ENCODE results near the gene NUMBL. TPM values are rescaled to one million over a fixed set of nuclear protein-coding genes. Genes with fewer than 3 reads are reported as not detected.
"Not testable (repeated sequence)": the region's sequence is repeated elsewhere in the genome, so short reads cannot be mapped to it uniquely, and the experiment has no call there.

The NUMBL gene
- total RNA-seq, 4 donors from 2014 or later: 5.5 to 16.7 (median 14.1) TPM

GRCh38 chr19:40735013-40735771 is 44.7 kb upstream of the NUMBL start:
- ATAC-seq: no peak
- H3K4me3 ChIP-seq: no peak overlapping the region
- TF ChIP-seq, protein P1, sequence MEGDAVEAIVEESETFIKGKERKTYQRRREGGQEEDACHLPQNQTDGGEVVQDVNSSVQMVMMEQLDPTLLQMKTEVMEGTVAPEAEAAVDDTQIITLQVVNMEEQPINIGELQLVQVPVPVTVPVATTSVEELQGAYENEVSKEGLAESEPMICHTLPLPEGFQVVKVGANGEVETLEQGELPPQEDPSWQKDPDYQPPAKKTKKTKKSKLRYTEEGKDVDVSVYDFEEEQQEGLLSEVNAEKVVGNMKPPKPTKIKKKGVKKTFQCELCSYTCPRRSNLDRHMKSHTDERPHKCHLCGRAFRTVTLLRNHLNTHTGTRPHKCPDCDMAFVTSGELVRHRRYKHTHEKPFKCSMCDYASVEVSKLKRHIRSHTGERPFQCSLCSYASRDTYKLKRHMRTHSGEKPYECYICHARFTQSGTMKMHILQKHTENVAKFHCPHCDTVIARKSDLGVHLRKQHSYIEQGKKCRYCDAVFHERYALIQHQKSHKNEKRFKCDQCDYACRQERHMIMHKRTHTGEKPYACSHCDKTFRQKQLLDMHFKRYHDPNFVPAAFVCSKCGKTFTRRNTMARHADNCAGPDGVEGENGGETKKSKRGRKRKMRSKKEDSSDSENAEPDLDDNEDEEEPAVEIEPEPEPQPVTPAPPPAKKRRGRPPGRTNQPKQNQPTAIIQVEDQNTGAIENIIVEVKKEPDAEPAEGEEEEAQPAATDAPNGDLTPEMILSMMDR (IDR thresholded peaks at IDR 0.05 in 4 of 5, conservative IDR thresholded peaks at IDR 0.05 in 1 of 5): no peak
- TF ChIP-seq POLR2A (IDR thresholded peaks at IDR 0.05): no peak
- H3K36me3 ChIP-seq: peaks cover 0 to 95% of the 10 kb centered on the region in 2 donors
- intact Hi-C loops (cut with DNase I; ENCODE audit: low total_unique reads) (no loop called here), in situ Hi-C loops (cut with MboI; ENCODE audit: low sequenced_read_pairs in 4 of 4) (no loop called here)
- no peaks in the 10 kb centered on the region for H3K27me3 ChIP-seq
- H3K9me3 ChIP-seq: no peaks in the 10 kb centered on the region
- peaks cover under 1 to 3% of the 10 kb centered on the region in 2 donors for H3K4me1 ChIP-seq
- DNase-seq: no peak
- H3K27ac ChIP-seq: no peak overlapping the region

GRCh38 chr19:40733149-40733548 is 42.7 kb upstream of the NUMBL start:
- intact Hi-C loops (cut with DNase I; ENCODE audit: low total_unique reads) (no loop called here), in situ Hi-C loops (cut with MboI; ENCODE audit: low sequenced_read_pairs in 4 of 4) (no loop called here)
- H3K4me1 ChIP-seq: no peaks in the 10 kb centered on the region
- DNase-seq (no peak), ATAC-seq (no peak)
- no peaks in the 10 kb centered on the region for H3K9me3 ChIP-seq
- no peak overlapping the region for H3K27ac ChIP-seq
- no peak for TF ChIP-seq POLR2A (IDR thresholded peaks at IDR 0.05)
- TF ChIP-seq, protein P1 (IDR thresholded peaks at IDR 0.05 in 4 of 5, conservative IDR thresholded peaks at IDR 0.05 in 1 of 5): no peak
- no peaks in the 10 kb centered on the region for H3K27me3 ChIP-seq
- H3K36me3 ChIP-seq: peaks cover 0 to 97% of the 10 kb centered on the region in 2 donors
- H3K4me3 ChIP-seq: no peak overlapping the region

DNA sequence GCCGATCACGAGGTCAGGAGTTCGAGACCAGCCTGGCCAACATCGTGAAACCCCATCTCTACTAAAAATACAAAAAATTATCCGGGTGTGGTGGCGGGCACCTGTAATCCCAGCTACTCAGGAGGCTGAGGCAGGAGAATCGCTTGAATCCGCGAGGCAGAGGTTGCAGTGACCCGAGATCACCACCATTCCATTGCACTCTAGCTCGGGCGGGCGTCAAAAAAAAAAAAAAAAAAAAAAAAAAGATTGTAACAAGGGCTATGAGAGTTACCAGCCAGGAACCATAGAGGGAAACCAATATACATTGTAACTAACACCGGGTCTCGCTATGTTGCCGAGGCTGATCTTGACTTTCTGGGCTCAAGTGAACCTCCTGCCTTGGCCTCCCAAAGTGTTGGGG is 41.9 kb upstream of the NUMBL start:
- H3K27ac ChIP-seq; H3K27me3 ChIP-seq; H3K9me3 ChIP-seq; H3K4me1 ChIP-seq; ATAC-seq; intact Hi-C loops (cut with DNase I; ENCODE audit: low total_unique reads); in situ Hi-C loops (cut with MboI; ENCODE audit: low sequenced_read_pairs in 4 of 4); DNase-seq; H3K4me3 ChIP-seq: not testable (repeated sequence)
- H3K36me3 ChIP-seq: peaks cover 0 to 97% of the 10 kb centered on the region in 2 donors

- H3K27me3 ChIP-seq; H3K4me1 ChIP-seq; H3K9me3 ChIP-seq; intact Hi-C loops (cut with DNase I; ENCODE audit: low total_unique reads); DNase-seq; H3K4me3 ChIP-seq; H3K27ac ChIP-seq; in situ Hi-C loops (cut with MboI; ENCODE audit: low sequenced_read_pairs in 4 of 4); ATAC-seq: not testable (repeated sequence)
- H3K36me3 ChIP-seq: peaks cover 0 to 97% of the 10 kb centered on the region in 2 donors
Observed at GRCh38 chr19:40730065-40730464, 39.6 kb upstream of the NUMBL start.

- no peak overlapping the region for H3K27ac ChIP-seq
- TF ChIP-seq POLR2A (IDR thresholded peaks at IDR 0.05): no peak
- TF ChIP-seq, protein P1 (IDR thresholded peaks at IDR 0.05 in 4 of 5, conservative IDR thresholded peaks at IDR 0.05 in 1 of 5): no peak
- peaks cover 8 to 14% of the 10 kb centered on the region in 2 donors for H3K4me1 ChIP-seq
- no peak for ATAC-seq
- H3K9me3 ChIP-seq: no peaks in the 10 kb centered on the region
- no peak overlapping the region for H3K4me3 ChIP-seq
- intact Hi-C loops (cut with DNase I; ENCODE audit: low total_unique reads): no loop called here
- in situ Hi-C loops (cut with MboI; ENCODE audit: low sequenced_read_pairs in 4 of 4): no loop called here
- H3K36me3 ChIP-seq: peaks cover 0 to 71% of the 10 kb centered on the region in 2 donors
- no peaks in the 10 kb centered on the region for H3K27me3 ChIP-seq
- no peak for DNase-seq
Observed at GRCh38 chr19:40726279-40726678, 35.8 kb upstream of the NUMBL start.

Data from gastrocnemius medialis (tissue), 4 donors.